BLaER1 treated with 17β-estradiol and CSF1 and Interleukin-3, amounts not matched to agents 10 nM and 100 nM (cell line): ENCODE data around the gene CPE.

Source experiments
- H3K27ac ChIP-seq, 11 experiments: shearing (Covaris generic); formaldehyde crosslinking; 2 replicates each; pipeline ENCODE4 v1.8.1; 2022
- H3K27me3 ChIP-seq, 11 experiments: shearing (Covaris generic); formaldehyde crosslinking; 2 replicates each; pipeline ENCODE4 v1.8.1; 2022
- H3K36me3 ChIP-seq, 11 experiments: shearing (Covaris generic); formaldehyde crosslinking; 2 replicates each; pipeline ENCODE4 v1.8.1; 2022
- H3K4me1 ChIP-seq, 10 experiments: shearing (Covaris generic); formaldehyde crosslinking; 2 replicates each; pipeline ENCODE4 v1.8.1; 2022
- H3K4me2 ChIP-seq, 11 experiments: shearing (Covaris generic); formaldehyde crosslinking; 2 replicates each; pipeline ENCODE4 v1.8.1; 2022
- H3K4me3 ChIP-seq, 10 experiments: shearing (Covaris generic); formaldehyde crosslinking; 2 replicates each; pipeline ENCODE4 v1.8.1; 2022
- H3K9ac ChIP-seq, 11 experiments: shearing (Covaris generic); formaldehyde crosslinking; 2 replicates each; pipeline ENCODE4 v1.8.1; 2022
- H3K9me3 ChIP-seq, 11 experiments: shearing (Covaris generic); formaldehyde crosslinking; replicated peaks in 1 of 11; 2 replicates each; pipeline ENCODE4 v1.8.1; 2022
- H4K20me1 ChIP-seq, 11 experiments: shearing (Covaris generic); formaldehyde crosslinking; 2 replicates each; pipeline ENCODE4 v1.8.1; 2022
- Cebpa-rat ChIP-seq, 11 experiments: shearing (Covaris generic); IDR thresholded peaks; 2 replicates each; pipeline ENCODE4 v1.8.1; 2022

CPE gene

GRCh38 chr4:165378398-165378744 lies 437 bp upstream of the CPE start:
- Histone ChIP-seq H3K27ac (no peak overlapping the region), H3K9me3 (peaks cover 9 to 27% (median 12%) of the 10 kb centered on the region in 11 experiments), H3K27me3 (no peaks in the 10 kb centered on the region), H3K36me3 (no peaks in the 10 kb centered on the region), H4K20me1 (no peaks in the 10 kb centered on the region), H3K4me2 (no peak overlapping the region), H3K9ac (no peak overlapping the region), H3K4me3 (no peak overlapping the region), H3K4me1 (peaks cover 0 to 8% (median 0%) of the 10 kb centered on the region in 10 experiments; a peak in 5 of 20 replicates)
- no peak for TF ChIP-seq Cebpa-rat (IDR thresholded peaks at IDR 0.05)

- H3K9ac ChIP-seq, result no peak overlapping the region
- no peaks in the 10 kb centered on the region for H4K20me1 ChIP-seq
- no peak overlapping the region for H3K27ac ChIP-seq
- H3K4me2 ChIP-seq, result no peak overlapping the region
- H3K27me3 ChIP-seq, result no peaks in the 10 kb centered on the region
- peaks cover 9 to 22% (median 12%) of the 10 kb centered on the region in 11 experiments for H3K9me3 ChIP-seq
- no peak for TF ChIP-seq Cebpa-rat (IDR thresholded peaks at IDR 0.05)
- no peaks in the 10 kb centered on the region for H3K36me3 ChIP-seq
- no peak overlapping the region for H3K4me3 ChIP-seq
- peaks cover 0 to 8% (median 0%) of the 10 kb centered on the region in 10 experiments; a peak in 5 of 20 replicates for H3K4me1 ChIP-seq
Measured at GRCh38 chr4:165379678-165380064, 863 bp downstream of the CPE start.

DNA sequence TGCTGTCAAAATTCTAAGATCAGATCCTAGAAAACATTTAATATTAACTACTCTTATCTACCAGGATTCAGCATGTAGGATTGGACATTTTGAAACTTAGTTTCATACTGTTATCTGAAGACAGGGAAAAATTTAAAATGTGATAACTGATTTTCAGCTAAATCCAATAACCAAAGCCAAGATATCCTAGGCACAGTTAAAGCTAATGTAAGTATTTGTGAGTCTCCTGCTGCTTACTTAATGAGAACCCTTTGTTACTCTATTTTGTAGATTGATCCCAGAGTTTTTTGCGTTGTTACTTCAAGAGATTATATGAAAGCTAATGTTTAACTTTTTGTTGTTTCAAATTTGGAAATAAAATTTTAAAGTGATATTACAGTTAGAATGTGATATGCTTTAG lies 2.0 kb downstream of the CPE start:
- Histone ChIP-seq H3K27ac (no peak overlapping the region), H3K4me2 (no peak overlapping the region), H3K36me3 (no peaks in the 10 kb centered on the region), H3K9ac (no peak overlapping the region), H3K4me3 (no peak overlapping the region), H3K9me3 (peaks cover 9 to 17% (median 12%) of the 10 kb centered on the region in 11 experiments), H3K27me3 (no peaks in the 10 kb centered on the region), H3K4me1 (peaks cover 0 to under 1% (median 0%) of the 10 kb centered on the region in 10 experiments; a peak in 2 of 20 replicates), H4K20me1 (no peaks in the 10 kb centered on the region)
- TF ChIP-seq Cebpa-rat (IDR thresholded peaks at IDR 0.05), result no peak

- TF ChIP-seq Cebpa-rat (IDR thresholded peaks at IDR 0.05), result no peak
- Histone ChIP-seq H3K36me3 (no peaks in the 10 kb centered on the region), H3K27ac (no peak overlapping the region), H3K9ac (no peak overlapping the region), H3K9me3 (peaks cover 9 to 17% (median 12%) of the 10 kb centered on the region in 11 experiments), H3K27me3 (no peaks in the 10 kb centered on the region), H3K4me3 (no peak overlapping the region), H3K4me2 (no peak overlapping the region), H3K4me1 (no peaks in the 10 kb centered on the region), H4K20me1 (no peaks in the 10 kb centered on the region)
Measured at GRCh38 chr4:165381821-165382373, 3.1 kb downstream of the CPE start.

- H3K9ac ChIP-seq, result no peak overlapping the region
- H4K20me1 ChIP-seq, result no peaks in the 10 kb centered on the region
- TF ChIP-seq Cebpa-rat (IDR thresholded peaks at IDR 0.05), result no peak
- peaks cover 9 to 17% (median 12%) of the 10 kb centered on the region in 11 experiments for H3K9me3 ChIP-seq
- H3K27me3 ChIP-seq, result no peaks in the 10 kb centered on the region
- no peak overlapping the region for H3K4me2 ChIP-seq
- no peaks in the 10 kb centered on the region for H3K4me1 ChIP-seq
- H3K36me3 ChIP-seq, result no peaks in the 10 kb centered on the region
- H3K4me3 ChIP-seq, result no peak overlapping the region
- H3K27ac ChIP-seq, result no peak overlapping the region
Measured at GRCh38 chr4:165382640-165383039, 3.8 kb downstream of the CPE start.

- Histone ChIP-seq H3K9me3 (peaks cover 7 to 13% (median 8%) of the 10 kb centered on the region in 11 experiments), H3K4me2 (no peak overlapping the region), H3K36me3 (no peaks in the 10 kb centered on the region), H3K4me3 (no peak overlapping the region), H3K4me1 (no peaks in the 10 kb centered on the region), H3K9ac (no peak overlapping the region), H3K27me3 (no peaks in the 10 kb centered on the region), H3K27ac (no peak overlapping the region), H4K20me1 (no peaks in the 10 kb centered on the region)
- TF ChIP-seq Cebpa-rat (IDR thresholded peaks at IDR 0.05), result no peak
Measured at GRCh38 chr4:165383591-165384073, 4.8 kb downstream of the CPE start.

- no peak overlapping the region for H3K4me3 ChIP-seq
- H4K20me1 ChIP-seq, result no peaks in the 10 kb centered on the region
- no peaks in the 10 kb centered on the region for H3K4me1 ChIP-seq
- H3K27ac ChIP-seq, result no peak overlapping the region
- H3K4me2 ChIP-seq, result no peak overlapping the region
- H3K9me3 ChIP-seq, result peaks cover 1 to 7% (median 2%) of the 10 kb centered on the region in 11 experiments
- TF ChIP-seq Cebpa-rat (IDR thresholded peaks at IDR 0.05), result no peak
- no peak overlapping the region for H3K9ac ChIP-seq
- H3K36me3 ChIP-seq, result no peaks in the 10 kb centered on the region
- H3K27me3 ChIP-seq, result no peaks in the 10 kb centered on the region
Measured at GRCh38 chr4:165384186-165384585, 5.4 kb downstream of the CPE start.

- Histone ChIP-seq H3K9ac (no peak overlapping the region), H3K4me3 (no peak overlapping the region), H3K36me3 (no peaks in the 10 kb centered on the region), H3K4me1 (no peaks in the 10 kb centered on the region), H4K20me1 (no peaks in the 10 kb centered on the region), H3K27ac (no peak overlapping the region), H3K27me3 (no peaks in the 10 kb centered on the region), H3K9me3 (peaks cover 0 to 3% (median 0%) of the 10 kb centered on the region in 11 experiments; a peak in 2 of 22 replicates), H3K4me2 (no peak overlapping the region)
- no peak for TF ChIP-seq Cebpa-rat (IDR thresholded peaks at IDR 0.05)
Measured at GRCh38 chr4:165384598-165384997, 5.8 kb downstream of the CPE start.

- Histone ChIP-seq H3K4me3 (no peak overlapping the region), H3K27me3 (no peaks in the 10 kb centered on the region), H3K36me3 (no peaks in the 10 kb centered on the region), H3K27ac (no peak overlapping the region), H3K4me2 (no peak overlapping the region), H3K9ac (no peak overlapping the region), H4K20me1 (no peaks in the 10 kb centered on the region), H3K4me1 (no peaks in the 10 kb centered on the region), H3K9me3 (no peaks in the 10 kb centered on the region)
- TF ChIP-seq Cebpa-rat (IDR thresholded peaks at IDR 0.05), result no peak
Measured at GRCh38 chr4:165385126-165385525, 6.3 kb downstream of the CPE start.

- no peak overlapping the region for H3K4me3 ChIP-seq
- H3K9me3 ChIP-seq, result no peaks in the 10 kb centered on the region
- no peaks in the 10 kb centered on the region for H4K20me1 ChIP-seq
- no peaks in the 10 kb centered on the region for H3K4me1 ChIP-seq
- no peak overlapping the region for H3K9ac ChIP-seq
- no peaks in the 10 kb centered on the region for H3K36me3 ChIP-seq
- TF ChIP-seq Cebpa-rat (IDR thresholded peaks at IDR 0.05), result no peak
- H3K27me3 ChIP-seq, result no peaks in the 10 kb centered on the region
- H3K4me2 ChIP-seq, result no peak overlapping the region
- no peak overlapping the region for H3K27ac ChIP-seq
Measured at GRCh38 chr4:165386328-165386727, 7.5 kb downstream of the CPE start.
